Calu3 (cell line): ENCODE data around the gene LBR. TPM values are rescaled to one million over a fixed set of nuclear protein-coding genes. Genes with fewer than 3 reads are reported as not detected.

Source experiments
- BruUV-seq: library from RNA; stranded (reverse); fragments of 400-500 nt; replicated peaks from 2 replicates; lab custom pipeline; 2021; lab: Mats Ljungman, UMichigan
- CTCF ChIA-PET: fragments of 300-600 bp; sonication (Branson Sonifier 250); formaldehyde crosslinking; loops from one replicate; lab custom pipeline; 2022; ENCODE audit warnings: antibody characterized with exemption; lab: Charles Lee
- DNase-seq: peaks from one replicate; pipeline ENCODE4 v3.0.0; 2022
- H3K27ac Mint-ChIP-seq: one replicate; pipeline ENCODE4 v1.8.0; 2022; ENCODE audit warnings: mixed read lengths; ENCODE audit not compliant: unreplicated experiment
- H3K27me3 Mint-ChIP-seq: one replicate; pipeline ENCODE4 v1.8.0; 2022; ENCODE audit warnings: mixed read lengths; ENCODE audit not compliant: unreplicated experiment
- H3K36me3 Mint-ChIP-seq: one replicate; pipeline ENCODE4 v1.8.0; 2022; ENCODE audit warnings: mild to moderate bottlenecking, moderate library complexity, mixed read lengths; ENCODE audit not compliant: insufficient read depth, unreplicated experiment
- H3K4me1 Mint-ChIP-seq: one replicate; pipeline ENCODE4 v1.8.0; 2022; ENCODE audit warnings: mild to moderate bottlenecking, low read depth, mixed read lengths; ENCODE audit not compliant: unreplicated experiment
- H3K4me3 Mint-ChIP-seq: one replicate; pipeline ENCODE4 v1.8.0; 2022; ENCODE audit warnings: mild to moderate bottlenecking, low read depth, moderate library complexity, mixed read lengths; ENCODE audit not compliant: unreplicated experiment
- H3K9me3 Mint-ChIP-seq: one replicate; pipeline ENCODE4 v1.8.0; 2022; ENCODE audit warnings: low read depth, mixed read lengths; ENCODE audit not compliant: unreplicated experiment
- intact Hi-C: fragments of 100-400 bp; cut with micrococcal nuclease; formaldehyde crosslinking; loops from one replicate; pipeline ENCODE4 v1.10.0; 2022; ENCODE audit not compliant: unreplicated experiment
- total RNA-seq: library from RNA; stranded (reverse); gene quantifications from 2 replicates; pipeline ENCODE4 v1.2.3, GENCODE V29; 2022
- TF ChIP-seq, protein P1 (sequence below): fragments of 200-600 bp; IDR thresholded peaks from one replicate; pipeline ENCODE4 v1.8.0; 2022; ENCODE audit warnings: antibody characterized with exemption; ENCODE audit not compliant: unreplicated experiment

The LBR gene
- total RNA-seq, 1 experiment from 2014 or later, result 183 TPM

DNA sequence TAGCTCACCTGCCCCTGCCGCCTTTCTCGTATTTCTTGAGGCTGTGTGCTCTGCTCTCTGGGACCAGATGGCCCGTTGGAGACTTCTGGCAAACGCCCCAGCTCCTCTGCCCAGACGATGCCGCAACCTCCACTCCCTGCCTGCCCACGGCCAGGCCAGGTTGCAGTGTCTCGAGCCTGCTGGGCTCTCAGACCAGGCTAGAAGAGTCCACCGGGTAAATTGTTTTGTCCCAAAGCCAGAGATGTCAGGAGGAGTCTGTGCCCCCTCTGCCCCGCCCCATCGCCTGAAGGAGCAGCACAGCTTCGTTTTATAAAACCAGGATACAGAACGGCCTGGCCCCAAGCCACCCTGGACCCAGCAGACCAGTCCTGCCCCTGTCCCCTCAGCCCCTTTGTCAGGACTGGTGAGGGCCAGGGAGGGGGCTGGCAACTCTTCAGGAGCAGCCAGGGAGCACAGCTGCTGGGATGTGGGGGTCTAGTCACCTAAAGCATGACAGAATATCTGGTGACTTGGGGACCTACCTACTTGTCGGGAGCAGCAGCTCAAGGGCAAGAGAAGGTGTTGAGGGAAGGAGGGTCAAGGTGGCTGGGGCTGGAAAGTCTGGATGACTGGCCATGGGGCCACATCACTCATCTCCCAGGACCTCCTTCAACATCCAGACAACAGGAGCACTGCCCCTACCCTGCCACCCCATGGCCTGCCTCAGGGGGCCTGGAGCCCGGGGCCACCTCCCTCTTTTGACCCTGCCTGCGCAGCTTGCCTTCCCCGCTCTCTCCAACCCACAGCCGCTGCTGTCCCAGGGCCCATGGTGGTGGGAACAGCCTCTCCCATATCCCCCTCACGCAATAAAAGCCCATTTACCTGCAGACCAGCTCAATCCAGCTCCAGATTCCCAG, 33.9 kb upstream of the LBR start:
- DNase-seq, result no peak
- H3K9me3 Mint-ChIP-seq, result no peaks in the 10 kb centered on the region
- TF ChIP-seq, protein P1, sequence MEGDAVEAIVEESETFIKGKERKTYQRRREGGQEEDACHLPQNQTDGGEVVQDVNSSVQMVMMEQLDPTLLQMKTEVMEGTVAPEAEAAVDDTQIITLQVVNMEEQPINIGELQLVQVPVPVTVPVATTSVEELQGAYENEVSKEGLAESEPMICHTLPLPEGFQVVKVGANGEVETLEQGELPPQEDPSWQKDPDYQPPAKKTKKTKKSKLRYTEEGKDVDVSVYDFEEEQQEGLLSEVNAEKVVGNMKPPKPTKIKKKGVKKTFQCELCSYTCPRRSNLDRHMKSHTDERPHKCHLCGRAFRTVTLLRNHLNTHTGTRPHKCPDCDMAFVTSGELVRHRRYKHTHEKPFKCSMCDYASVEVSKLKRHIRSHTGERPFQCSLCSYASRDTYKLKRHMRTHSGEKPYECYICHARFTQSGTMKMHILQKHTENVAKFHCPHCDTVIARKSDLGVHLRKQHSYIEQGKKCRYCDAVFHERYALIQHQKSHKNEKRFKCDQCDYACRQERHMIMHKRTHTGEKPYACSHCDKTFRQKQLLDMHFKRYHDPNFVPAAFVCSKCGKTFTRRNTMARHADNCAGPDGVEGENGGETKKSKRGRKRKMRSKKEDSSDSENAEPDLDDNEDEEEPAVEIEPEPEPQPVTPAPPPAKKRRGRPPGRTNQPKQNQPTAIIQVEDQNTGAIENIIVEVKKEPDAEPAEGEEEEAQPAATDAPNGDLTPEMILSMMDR, result no peak
- BruUV-seq, result no TSS peak
- no peak overlapping the region for H3K4me3 Mint-ChIP-seq
- intact Hi-C loops, result no loop called here
- H3K4me1 Mint-ChIP-seq, result peaks cover 67% of the 10 kb centered on the region
- H3K27ac Mint-ChIP-seq, result no peak overlapping the region
- no peaks in the 10 kb centered on the region for H3K27me3 Mint-ChIP-seq
- H3K36me3 Mint-ChIP-seq, result peaks cover 5% of the 10 kb centered on the region
- CTCF ChIA-PET, result interaction anchor here (1.0 to 1.1 kb wide), 2 partner anchors 19 to 36 kb away, joined by 3 to 4 read pairs; no protein-coding TSS in a partner anchor

DNA sequence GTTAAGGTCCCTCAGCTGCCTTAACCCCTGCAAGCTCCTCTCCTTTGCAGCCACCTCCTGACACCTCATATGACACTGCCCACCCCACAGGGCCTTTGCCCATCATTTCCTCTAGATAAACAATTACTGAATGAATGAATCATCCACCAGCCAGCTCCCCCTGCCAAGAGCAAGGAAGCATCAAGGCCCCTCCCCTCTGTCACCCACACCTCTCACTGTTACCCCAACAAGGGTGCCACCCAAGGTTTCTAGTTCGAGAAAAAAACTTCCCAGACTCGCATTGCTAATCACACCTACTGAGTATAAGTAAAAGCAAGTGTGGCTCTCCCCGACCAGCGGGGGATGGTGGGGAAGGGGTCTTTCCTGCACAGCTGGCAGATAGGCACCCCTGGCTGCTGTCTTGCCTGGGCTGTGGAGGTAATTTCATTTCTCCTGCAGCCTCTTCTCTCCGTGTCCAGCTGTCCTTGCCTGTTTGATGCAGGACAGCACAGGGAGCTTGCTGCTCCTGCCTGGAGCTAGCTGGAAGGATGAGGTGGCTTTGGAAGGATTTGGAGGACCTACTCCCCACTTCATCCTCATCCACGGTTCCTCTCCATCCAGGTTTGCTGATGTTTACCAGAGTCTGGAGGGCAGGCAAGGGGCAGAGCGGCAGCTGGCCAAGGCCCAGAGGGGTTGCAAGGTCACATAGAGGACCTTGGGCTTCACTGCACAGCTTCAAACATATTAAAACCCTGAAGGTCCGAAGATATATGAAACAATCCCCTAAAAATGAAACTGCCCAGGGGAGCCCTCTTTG, 33.1 kb upstream of the LBR start:
- H3K9me3 Mint-ChIP-seq, result no peaks in the 10 kb centered on the region
- peaks cover 5% of the 10 kb centered on the region for H3K36me3 Mint-ChIP-seq
- H3K4me1 Mint-ChIP-seq, result peaks cover 65% of the 10 kb centered on the region
- H3K4me3 Mint-ChIP-seq, result no peak overlapping the region
- intact Hi-C loops, result no loop called here
- DNase-seq, result no peak
- TF ChIP-seq, protein P1, result no peak
- BruUV-seq, result no TSS peak
- no peaks in the 10 kb centered on the region for H3K27me3 Mint-ChIP-seq
- no peak overlapping the region for H3K27ac Mint-ChIP-seq
- CTCF ChIA-PET, result interaction anchor here (0.6 to 1.1 kb wide), 5 partner anchors 12 to 509 kb away, joined by 3 to 4 read pairs (median 4); no protein-coding TSS in a partner anchor

DNA sequence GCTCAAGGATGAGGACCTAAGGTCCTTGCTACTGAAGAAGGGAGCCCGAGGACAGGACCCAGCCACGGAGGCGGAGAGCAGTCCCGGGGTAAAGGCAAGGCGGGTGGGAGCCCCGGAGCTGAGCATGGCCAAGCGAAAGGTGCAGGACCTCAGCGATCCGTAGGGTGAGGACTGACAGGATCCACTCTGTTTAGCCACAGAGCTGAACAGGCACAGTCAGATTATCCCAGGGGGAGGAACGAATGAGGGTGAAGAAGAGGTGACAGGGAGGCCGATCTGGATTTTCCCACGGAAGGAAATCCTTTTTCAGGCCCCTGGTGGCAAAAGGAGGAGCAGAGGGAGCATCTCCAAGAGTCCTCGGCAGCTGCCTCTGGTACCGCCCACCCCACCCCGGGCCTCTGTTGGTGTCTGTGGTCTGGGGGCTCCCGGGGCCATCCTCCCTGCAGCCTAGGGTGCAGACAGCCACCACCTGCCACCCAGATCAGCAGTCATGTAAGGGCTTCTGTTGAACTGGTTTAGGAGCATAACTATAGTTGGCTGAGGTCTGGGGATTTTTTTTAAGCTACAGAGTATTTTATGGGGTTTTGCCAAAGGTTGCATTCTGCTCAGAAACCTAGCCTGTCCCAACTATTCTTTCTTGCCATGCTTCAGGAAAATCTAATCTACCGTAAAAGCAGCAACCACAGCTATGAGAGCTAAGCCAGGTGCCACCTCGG, 32.3 kb upstream of the LBR start:
- no peaks in the 10 kb centered on the region for H3K9me3 Mint-ChIP-seq
- H3K27me3 Mint-ChIP-seq, result no peaks in the 10 kb centered on the region
- H3K27ac Mint-ChIP-seq, result no peak overlapping the region
- no TSS peak for BruUV-seq
- intact Hi-C loops, result no loop called here
- H3K4me3 Mint-ChIP-seq, result no peak overlapping the region
- DNase-seq, result no peak
- CTCF ChIA-PET, result interaction anchor here (0.5 to 1.1 kb wide), 5 partner anchors 11 to 510 kb away, joined by 3 to 4 read pairs (median 3); no protein-coding TSS in a partner anchor
- TF ChIP-seq, protein P1, result no peak
- peaks cover 5% of the 10 kb centered on the region for H3K36me3 Mint-ChIP-seq
- H3K4me1 Mint-ChIP-seq, result peaks cover 60% of the 10 kb centered on the region

DNA sequence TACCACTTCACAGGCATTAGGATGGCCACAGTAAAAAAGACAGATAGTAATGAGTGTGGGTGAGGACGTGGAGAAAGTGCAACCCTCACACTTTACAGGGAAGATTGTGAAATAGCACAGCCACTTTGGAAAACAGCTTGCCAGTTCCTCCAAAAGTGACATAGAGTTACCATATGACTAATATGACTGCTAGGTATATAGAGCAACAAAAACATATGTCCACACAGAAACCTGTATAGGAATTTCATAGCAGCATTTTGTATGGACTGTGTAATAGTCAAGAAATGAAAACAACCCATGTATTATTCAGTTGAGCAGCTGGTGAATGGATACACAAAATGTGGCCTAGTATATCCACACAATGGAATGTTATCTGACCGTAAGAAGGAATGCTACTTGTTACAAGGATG, 30.4 kb upstream of the LBR start:
- no peaks in the 10 kb centered on the region for H3K27me3 Mint-ChIP-seq
- intact Hi-C loops, result no loop called here
- BruUV-seq, result no TSS peak
- no peak overlapping the region for H3K4me3 Mint-ChIP-seq
- no peak overlapping the region for H3K27ac Mint-ChIP-seq
- no peak for DNase-seq
- CTCF ChIA-PET, result interaction anchor here (1.2 kb wide), 1 partner anchor 13 kb away, joined by 3 read pairs; no protein-coding TSS in a partner anchor
- H3K9me3 Mint-ChIP-seq, result no peaks in the 10 kb centered on the region
- TF ChIP-seq, protein P1, result no peak
- H3K36me3 Mint-ChIP-seq, result peaks cover 6% of the 10 kb centered on the region
- peaks cover 68% of the 10 kb centered on the region for H3K4me1 Mint-ChIP-seq
